CD4-positive, alpha-beta memory T cell (primary cell): ENCODE measurements around the gene DCAF4L1. TPM values are rescaled to one million over a fixed set of nuclear protein-coding genes. Genes with fewer than 3 reads are reported as not detected.

ENCODE experiments used
- CTCF ChIA-PET: fragments of 350-600 bp; sonication (Branson Sonifier 250); formaldehyde crosslinking; loops from one replicate; lab custom pipeline; 2021; ENCODE audit warnings: inconsistent platforms; ENCODE audit not compliant: partially characterized antibody; lab: Charles Lee
- POLR2A ChIA-PET: fragments of 350-600 bp; sonication (Branson Sonifier 250); formaldehyde crosslinking; loops from one replicate; lab custom pipeline; 2021; ENCODE audit not compliant: partially characterized antibody; lab: Charles Lee
- DNase-seq, 5 donors: peaks; one replicate each; pipeline versions ENCODE4 v3.0.0 to v3.0.0-alpha.2; 2020 to 2022; ENCODE audit warnings: mixed read lengths in 1 of 5
- H3K27ac ChIP-seq: one replicate; pipeline ENCODE4 v1.7.0; 2013; ENCODE audit warnings: low read depth, low read length
- H3K27me3 ChIP-seq: 2 replicates; pipeline ENCODE4 v1.7.0; 2013; ENCODE audit warnings: mild to moderate bottlenecking, low read length, moderate library complexity; ENCODE audit not compliant: insufficient read depth
- H3K36me3 ChIP-seq: 2 replicates; pipeline ENCODE4 v1.7.0; 2013; ENCODE audit warnings: mild to moderate bottlenecking, low read length, moderate library complexity; ENCODE audit not compliant: insufficient read depth
- H3K4me1 ChIP-seq: 2 replicates; pipeline ENCODE4 v1.7.0; 2013; ENCODE audit warnings: mild to moderate bottlenecking, low read length, moderate library complexity; ENCODE audit not compliant: insufficient read depth
- H3K4me3 ChIP-seq, 2 donors: one replicate each; pipeline ENCODE4 v1.7.0; 2013; ENCODE audit warnings: low read length in 2 of 2, mild to moderate bottlenecking in 1 of 2
- H3K9me3 ChIP-seq, 2 donors: one replicate each; pipeline ENCODE4 v1.7.0; 2013; ENCODE audit warnings: low read length in 2 of 2, control low read depth in 1 of 2; ENCODE audit not compliant: control insufficient read depth in 1 of 2
- H3K27ac Mint-ChIP-seq, 7 donors: one replicate each; pipeline ENCODE4 v1.8.0; 2020 to 2021; ENCODE audit warnings: mixed read lengths in 7 of 7, mild to moderate bottlenecking in 6 of 7, inconsistent platforms in 3 of 7, moderate library complexity in 3 of 7
- H3K27me3 Mint-ChIP-seq, 2 donors: one replicate each; pipeline ENCODE4 v1.8.0; 2020 to 2021; ENCODE audit warnings: mixed read lengths in 2 of 2
- H3K36me3 Mint-ChIP-seq, 2 donors: one replicate each; pipeline ENCODE4 v1.8.0; 2020 to 2021; ENCODE audit warnings: mixed read lengths in 2 of 2, inconsistent platforms in 1 of 2, mild to moderate bottlenecking in 1 of 2
- H3K4me1 Mint-ChIP-seq, 4 donors: one replicate each; pipeline ENCODE4 v1.8.0; 2020 to 2021; ENCODE audit warnings: mixed read lengths in 4 of 4, mild to moderate bottlenecking in 1 of 4
- H3K4me3 Mint-ChIP-seq, 8 donors: one replicate each; pipeline ENCODE4 v1.8.0; 2020 to 2021; ENCODE audit warnings: mixed read lengths in 8 of 8, mild to moderate bottlenecking in 7 of 8, moderate library complexity in 6 of 8, inconsistent platforms in 3 of 8
- H3K9me3 Mint-ChIP-seq, 8 donors: one replicate each; pipeline ENCODE4 v1.8.0; 2020 to 2021; ENCODE audit warnings: mixed read lengths in 8 of 8, mild to moderate bottlenecking in 5 of 8, inconsistent platforms in 3 of 8, moderate library complexity in 1 of 8
- intact Hi-C: fragments of 100-400 bp; cut with micrococcal nuclease; formaldehyde crosslinking; loops from one replicate; pipeline ENCODE4 v1.15.1; 2023
- polyA plus RNA-seq, 2 donors: library from polyadenylated mRNA; unstranded; fragments of 300-500 nt; fragmentation: Illumina TruSeq; gene quantifications; one replicate each; pipeline ENCODE4 v1.2.3, GENCODE V29; 2021
- total RNA-seq, 2 experiments: library from RNA; stranded (reverse); gene quantifications; one replicate each; pipeline ENCODE4 v1.2.3, GENCODE V29; 2021

Gene DCAF4L1
- total and polyA plus RNA-seq, 4 experiments from 2014 or later = 0.32 to 0.42 TPM; not detected in 2

- H3K27me3 Mint-ChIP-seq = no peaks in the 10 kb centered on the region
- ChIA-PET CTCF (no interaction called here), POLR2A (no interaction called here)
Measured at GRCh38 chr4:41964401-41964800, 17.2 kb upstream of the DCAF4L1 start.

GRCh38 chr4:41967392-41967791 is 14.2 kb upstream of the DCAF4L1 start:
- no peaks in the 10 kb centered on the region for H3K4me1 ChIP-seq
- no peaks in the 10 kb centered on the region for H3K36me3 ChIP-seq
- intact Hi-C loops = loop anchor here (10.0 kb wide), 1 partner anchor 897 kb away; no protein-coding TSS in a partner anchor
- no peak overlapping the region for H3K4me3 ChIP-seq
- Mint-ChIP-seq H3K4me3 (no peak overlapping the region), H3K36me3 (peaks cover 0 to 10% of the 10 kb centered on the region in 2 donors), H3K9me3 (peaks cover 0 to 22% (median 18%) of the 10 kb centered on the region in 8 donors), H3K27me3 (peaks cover 0 to 2% of the 10 kb centered on the region in 2 donors), H3K27ac (no peak overlapping the region), H3K4me1 (no peaks in the 10 kb centered on the region)
- H3K9me3 ChIP-seq = peaks cover 0 to 3% of the 10 kb centered on the region in 2 donors
- ChIA-PET CTCF (no interaction called here), POLR2A (interaction anchor here (1.4 kb wide), 1 partner anchor 23 kb away, joined by 3 read pairs; the partner anchor contains the start of gene SLC30A9)
- H3K27me3 ChIP-seq = no peaks in the 10 kb centered on the region
- no peak for DNase-seq
- H3K27ac ChIP-seq = no peak overlapping the region

More at GRCh38 chr4:41964401-41964800, 17.2 kb upstream of the DCAF4L1 start:
- Histone ChIP-seq H3K9me3 (peaks cover 0 to 3% of the 10 kb centered on the region in 2 donors), H3K36me3 (no peaks in the 10 kb centered on the region), H3K27me3 (no peaks in the 10 kb centered on the region), H3K27ac (no peak overlapping the region), H3K4me1 (no peaks in the 10 kb centered on the region), H3K4me3 (no peak overlapping the region)
- Mint-ChIP-seq H3K4me1 (no peaks in the 10 kb centered on the region), H3K27ac (no peak overlapping the region), H3K9me3 (peaks cover 0 to 18% (median 13%) of the 10 kb centered on the region in 8 donors), H3K4me3 (no peak overlapping the region), H3K36me3 (peaks cover 0 to 5% of the 10 kb centered on the region in 2 donors)
- no peak for DNase-seq
- intact Hi-C loops = loop anchor here (10.0 kb wide), 1 partner anchor 900 kb away; no protein-coding TSS in a partner anchor

- Mint-ChIP-seq H3K4me3 (no peak overlapping the region), H3K27me3 (peaks cover 0 to 4% of the 10 kb centered on the region in 2 donors), H3K27ac (no peak overlapping the region), H3K36me3 (peaks cover 0 to 10% of the 10 kb centered on the region in 2 donors), H3K9me3 (peaks cover 0 to 22% (median 18%) of the 10 kb centered on the region in 8 donors), H3K4me1 (no peaks in the 10 kb centered on the region)
- Histone ChIP-seq H3K9me3 (peaks cover 0 to 3% of the 10 kb centered on the region in 2 donors), H3K4me3 (no peak overlapping the region), H3K27me3 (no peaks in the 10 kb centered on the region), H3K27ac (no peak overlapping the region), H3K36me3 (no peaks in the 10 kb centered on the region), H3K4me1 (no peaks in the 10 kb centered on the region)
- CTCF ChIA-PET = no interaction called here
- POLR2A ChIA-PET = no interaction called here
- intact Hi-C loops = loop anchor here (10.0 kb wide), 1 partner anchor 895 kb away; no protein-coding TSS in a partner anchor
- DNase-seq = no peak
Measured at GRCh38 chr4:41969671-41970070, 11.9 kb upstream of the DCAF4L1 start.

GRCh38 chr4:41975341-41975740 is 6.2 kb upstream of the DCAF4L1 start:
- intact Hi-C loops = no loop called here
- ChIA-PET CTCF (interaction anchor here (2.0 kb wide), 1 partner anchor 15 kb away, joined by 6 read pairs; the partner anchor contains the start of gene SLC30A9), POLR2A (no interaction called here)
- Mint-ChIP-seq H3K9me3 (peaks cover 0 to 6% (median 2%) of the 10 kb centered on the region in 8 donors), H3K27me3 (peaks cover 0 to 4% of the 10 kb centered on the region in 2 donors), H3K4me3 (no peak overlapping the region), H3K4me1 (no peaks in the 10 kb centered on the region), H3K27ac (no peak overlapping the region), H3K36me3 (no peaks in the 10 kb centered on the region)
- H3K9me3 ChIP-seq = no peaks in the 10 kb centered on the region
- DNase-seq = no peak
- no peaks in the 10 kb centered on the region for H3K27me3 ChIP-seq
- no peak overlapping the region for H3K4me3 ChIP-seq
- H3K36me3 ChIP-seq = no peaks in the 10 kb centered on the region
- no peak overlapping the region for H3K27ac ChIP-seq
- no peaks in the 10 kb centered on the region for H3K4me1 ChIP-seq

GRCh38 chr4:41976775-41977516 is 4.6 kb upstream of the DCAF4L1 start:
- no peaks in the 10 kb centered on the region for H3K27me3 ChIP-seq
- no peak overlapping the region for H3K27ac ChIP-seq
- H3K36me3 ChIP-seq = no peaks in the 10 kb centered on the region
- CTCF ChIA-PET = interaction anchor here (0.9 to 2.0 kb wide), 2 partner anchors 13 kb away, joined by 4 to 6 read pairs; partner anchors contain the start of gene SLC30A9
- H3K4me1 ChIP-seq = no peaks in the 10 kb centered on the region
- intact Hi-C loops = no loop called here
- H3K27ac Mint-ChIP-seq = no peak overlapping the region
- peaks cover 0 to 2% of the 10 kb centered on the region in 2 donors for H3K27me3 Mint-ChIP-seq
- peaks cover 0 to 3% (median 1%) of the 10 kb centered on the region in 8 donors for H3K9me3 Mint-ChIP-seq
- no peak overlapping the region for H3K4me3 ChIP-seq
- H3K36me3 Mint-ChIP-seq = no peaks in the 10 kb centered on the region
- H3K4me3 Mint-ChIP-seq = no peak overlapping the region
- H3K9me3 ChIP-seq = no peaks in the 10 kb centered on the region
- POLR2A ChIA-PET = no interaction called here
- H3K4me1 Mint-ChIP-seq = no peaks in the 10 kb centered on the region
- no peak for DNase-seq

DNA sequence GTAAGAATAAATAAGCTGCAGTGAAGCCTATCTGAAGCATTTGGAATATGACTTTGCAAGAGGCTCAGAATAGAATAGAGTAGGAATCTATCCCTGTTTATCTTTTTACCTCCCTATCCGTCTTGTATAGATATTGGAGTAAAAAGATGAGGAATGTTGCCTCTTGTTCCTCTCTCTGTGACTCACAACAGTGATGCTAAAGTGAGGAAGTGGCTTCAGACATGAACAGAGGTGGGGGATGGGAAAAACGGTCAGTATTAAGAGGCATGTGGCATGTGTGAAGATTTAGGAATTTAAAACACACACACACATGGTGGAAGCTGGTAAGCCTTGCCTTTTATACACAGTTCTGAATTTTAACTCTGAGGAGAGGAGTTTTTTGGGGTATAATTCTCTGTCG is 3.8 kb upstream of the DCAF4L1 start:
- H3K27ac ChIP-seq = no peak overlapping the region
- no peak overlapping the region for H3K4me3 Mint-ChIP-seq
- no peak for DNase-seq
- H3K4me3 ChIP-seq = no peak overlapping the region
- H3K9me3 ChIP-seq = no peaks in the 10 kb centered on the region
- no peak overlapping the region for H3K27ac Mint-ChIP-seq
- POLR2A ChIA-PET = no interaction called here
- CTCF ChIA-PET = no interaction called here
- H3K4me1 ChIP-seq = no peaks in the 10 kb centered on the region
- H3K27me3 ChIP-seq = no peaks in the 10 kb centered on the region
- no peaks in the 10 kb centered on the region for H3K36me3 ChIP-seq
- no peaks in the 10 kb centered on the region for H3K36me3 Mint-ChIP-seq
- H3K4me1 Mint-ChIP-seq = no peaks in the 10 kb centered on the region
- intact Hi-C loops = no loop called here
- peaks cover 0 to 2% of the 10 kb centered on the region in 2 donors for H3K27me3 Mint-ChIP-seq
- H3K9me3 Mint-ChIP-seq = no peaks in the 10 kb centered on the region

DNA sequence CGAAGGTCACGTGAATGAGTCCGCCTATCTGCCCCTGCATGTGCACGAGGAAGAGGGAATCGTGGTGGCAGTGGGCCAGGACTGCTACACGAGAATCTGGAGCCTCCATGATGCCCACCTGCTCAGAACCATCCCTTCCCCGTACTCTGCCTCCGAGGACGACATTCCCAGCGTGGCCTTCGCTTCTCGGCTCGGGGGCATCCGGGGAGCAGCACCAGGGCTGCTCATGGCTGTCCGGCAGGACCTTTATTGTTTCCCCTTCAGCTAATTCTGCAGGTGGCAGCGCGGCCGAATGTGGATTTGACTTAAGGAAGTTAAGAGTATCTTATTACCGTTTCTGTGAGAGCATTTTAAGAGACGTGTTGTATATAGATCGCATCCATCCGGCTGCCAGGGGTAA is 1.2 kb downstream of the DCAF4L1 start:
- DNase-seq = no peak
- Histone ChIP-seq H3K9me3 (no peaks in the 10 kb centered on the region), H3K36me3 (no peaks in the 10 kb centered on the region), H3K27ac (no peak overlapping the region), H3K4me3 (no peak overlapping the region), H3K27me3 (no peaks in the 10 kb centered on the region), H3K4me1 (no peaks in the 10 kb centered on the region)
- intact Hi-C loops = no loop called here
- Mint-ChIP-seq H3K27ac (no peak overlapping the region), H3K27me3 (no peaks in the 10 kb centered on the region), H3K9me3 (no peaks in the 10 kb centered on the region), H3K4me3 (no peak overlapping the region), H3K36me3 (no peaks in the 10 kb centered on the region), H3K4me1 (no peaks in the 10 kb centered on the region)
- CTCF ChIA-PET = no interaction called here
- POLR2A ChIA-PET = no interaction called here
